ENCODE results near the gene MYH6. TPM values are rescaled to one million over a fixed set of nuclear protein-coding genes. Genes with fewer than 3 reads are reported as not detected.
A peak's percentile ranks its signal among the peaks of the same experiment; 100 is the strongest.

Gene MYH6
- total RNA-seq, 2 donors from 2014 or later, result 0.71 to 0.82 TPM

- ATAC-seq (replicated peaks), result no peak
- Mint-ChIP-seq H3K4me1 (no peaks in the 10 kb centered on the region), H3K27ac (no peak overlapping the region)
Observed at GRCh38 chr14:23375527-23376251, 32.4 kb downstream of the MYH6 start.

GRCh38 chr14:23373041-23373440 lies 35.0 kb downstream of the MYH6 start:
- no peak for ATAC-seq (replicated peaks)
- no peak overlapping the region for H3K27ac Mint-ChIP-seq
- no peaks in the 10 kb centered on the region for H3K9me3 Mint-ChIP-seq
- no peaks in the 10 kb centered on the region for H3K36me3 Mint-ChIP-seq (ENCODE audit: low read depth)
- H3K4me3 Mint-ChIP-seq, result no peak overlapping the region
- H3K27me3 Mint-ChIP-seq, result peaks cover 9% of the 10 kb centered on the region
- H3K4me1 Mint-ChIP-seq, result no peaks in the 10 kb centered on the region

More at GRCh38 chr14:23375527-23376251, 32.4 kb downstream of the MYH6 start:
- Mint-ChIP-seq H3K36me3 (ENCODE audit: low read depth) (no peaks in the 10 kb centered on the region), H3K4me3 (no peak overlapping the region), H3K27me3 (peaks cover 4% of the 10 kb centered on the region), H3K9me3 (no peaks in the 10 kb centered on the region)

GRCh38 chr14:23372509-23372908 lies 35.6 kb downstream of the MYH6 start, which contains the start of gene IL25:
Gene IL25, plus strand, starts transcription at chr14:23372809.
- H3K9me3 Mint-ChIP-seq, result no peaks in the 10 kb centered on the region
- no peak within 1 kb of the TSS for H3K27ac Mint-ChIP-seq
- no peaks in the 10 kb centered on the region for H3K4me1 Mint-ChIP-seq
- H3K36me3 Mint-ChIP-seq (ENCODE audit: low read depth), result no peaks in the 10 kb centered on the region
- H3K27me3 Mint-ChIP-seq, result peaks cover 13% of the 10 kb centered on the region
- no peak for ATAC-seq (replicated peaks)
- H3K4me3 Mint-ChIP-seq, result no peak within 1 kb of the TSS

GRCh38 chr14:23371865-23372264 lies 36.2 kb downstream of the MYH6 start:
- Mint-ChIP-seq H3K27me3 (peaks cover 16% of the 10 kb centered on the region), H3K27ac (no peak overlapping the region), H3K36me3 (ENCODE audit: low read depth) (no peaks in the 10 kb centered on the region), H3K4me1 (no peaks in the 10 kb centered on the region), H3K9me3 (no peaks in the 10 kb centered on the region), H3K4me3 (no peak overlapping the region)
- no peak for ATAC-seq (replicated peaks)

- H3K27me3 Mint-ChIP-seq, result peaks cover 21% of the 10 kb centered on the region
- H3K27ac Mint-ChIP-seq, result no peak overlapping the region
- H3K4me1 Mint-ChIP-seq, result no peaks in the 10 kb centered on the region
- no peaks in the 10 kb centered on the region for H3K9me3 Mint-ChIP-seq
- H3K4me3 Mint-ChIP-seq, result no peak overlapping the region
- no peak for ATAC-seq (replicated peaks)
- no peaks in the 10 kb centered on the region for H3K36me3 Mint-ChIP-seq (ENCODE audit: low read depth)
Observed at GRCh38 chr14:23370221-23370620, 37.9 kb downstream of the MYH6 start.

GRCh38 chr14:23366426-23366921 lies 41.6 kb downstream of the MYH6 start:
- H3K4me3 Mint-ChIP-seq, result no peak overlapping the region
- no peaks in the 10 kb centered on the region for H3K4me1 Mint-ChIP-seq
- no peak for ATAC-seq (replicated peaks)
- no peaks in the 10 kb centered on the region for H3K36me3 Mint-ChIP-seq (ENCODE audit: low read depth)
- H3K27me3 Mint-ChIP-seq, result peaks cover 29% of the 10 kb centered on the region
- no peak overlapping the region for H3K27ac Mint-ChIP-seq
- H3K9me3 Mint-ChIP-seq, result no peaks in the 10 kb centered on the region

GRCh38 chr14:23365732-23366425 lies 42.2 kb downstream of the MYH6 start:
- Mint-ChIP-seq H3K4me1 (no peaks in the 10 kb centered on the region), H3K27me3 (peaks cover 31% of the 10 kb centered on the region), H3K4me3 (no peak overlapping the region), H3K27ac (no peak overlapping the region), H3K9me3 (no peaks in the 10 kb centered on the region), H3K36me3 (ENCODE audit: low read depth) (no peaks in the 10 kb centered on the region)
- no peak for ATAC-seq (replicated peaks)

GRCh38 chr14:23365036-23365731 lies 42.9 kb downstream of the MYH6 start, which contains the start of gene EFS:
Gene EFS, minus strand, starts transcription at chr14:23365172. Its CDS starts 147 bp downstream, at chr14:23365025.
- Mint-ChIP-seq H3K36me3 (ENCODE audit: low read depth) (no peaks in the 10 kb centered on the region), H3K4me3 (peak within 1 kb of the TSS; percentile 27), H3K27me3 (peaks cover 33% of the 10 kb centered on the region), H3K9me3 (no peaks in the 10 kb centered on the region), H3K27ac (no peak within 1 kb of the TSS), H3K4me1 (no peaks in the 10 kb centered on the region)
- no peak for ATAC-seq (replicated peaks)

GRCh38 chr14:23364164-23365035 lies 43.7 kb downstream of the MYH6 start:
- H3K36me3 Mint-ChIP-seq (ENCODE audit: low read depth), result no peaks in the 10 kb centered on the region
- ATAC-seq (replicated peaks), result no peak

GRCh38 chr14:23362200-23362599 lies 45.9 kb downstream of the MYH6 start:
- no peaks in the 10 kb centered on the region for H3K4me1 Mint-ChIP-seq
- no peak overlapping the region for H3K27ac Mint-ChIP-seq
- peaks cover 23% of the 10 kb centered on the region for H3K27me3 Mint-ChIP-seq
- no peak overlapping the region for H3K4me3 Mint-ChIP-seq
- ATAC-seq (replicated peaks), result no peak
- no peaks in the 10 kb centered on the region for H3K9me3 Mint-ChIP-seq
- H3K36me3 Mint-ChIP-seq (ENCODE audit: low read depth), result no peaks in the 10 kb centered on the region

More at GRCh38 chr14:23364164-23365035, 43.7 kb downstream of the MYH6 start:
- Mint-ChIP-seq H3K4me3 (peak overlapping the region; percentile 27), H3K27me3 (peaks cover 36% of the 10 kb centered on the region), H3K27ac (no peak overlapping the region), H3K9me3 (no peaks in the 10 kb centered on the region), H3K4me1 (no peaks in the 10 kb centered on the region)

- ATAC-seq (replicated peaks), result no peak
- peaks cover 19% of the 10 kb centered on the region for H3K27me3 Mint-ChIP-seq
- no peak overlapping the region for H3K27ac Mint-ChIP-seq
- H3K36me3 Mint-ChIP-seq (ENCODE audit: low read depth), result no peaks in the 10 kb centered on the region
- no peaks in the 10 kb centered on the region for H3K9me3 Mint-ChIP-seq
- no peaks in the 10 kb centered on the region for H3K4me1 Mint-ChIP-seq
- no peak overlapping the region for H3K4me3 Mint-ChIP-seq
Observed at GRCh38 chr14:23361763-23362162, 46.3 kb downstream of the MYH6 start.

GRCh38 chr14:23361320-23361719 lies 46.8 kb downstream of the MYH6 start:
- H3K27me3 Mint-ChIP-seq, result peaks cover 15% of the 10 kb centered on the region
- H3K4me1 Mint-ChIP-seq, result no peaks in the 10 kb centered on the region
- H3K4me3 Mint-ChIP-seq, result no peak overlapping the region
- peak overlapping the region; percentile 39 for H3K27ac Mint-ChIP-seq
- ATAC-seq (replicated peaks), result peak; percentile 71
- no peaks in the 10 kb centered on the region for H3K36me3 Mint-ChIP-seq (ENCODE audit: low read depth)
- no peaks in the 10 kb centered on the region for H3K9me3 Mint-ChIP-seq

- H3K9me3 Mint-ChIP-seq, result no peaks in the 10 kb centered on the region
- no peak overlapping the region for H3K4me3 Mint-ChIP-seq
- H3K4me1 Mint-ChIP-seq, result no peaks in the 10 kb centered on the region
- peak overlapping the region; percentile 39 for H3K27ac Mint-ChIP-seq
- ATAC-seq (replicated peaks), result no peak
- peaks cover 15% of the 10 kb centered on the region for H3K27me3 Mint-ChIP-seq
- no peaks in the 10 kb centered on the region for H3K36me3 Mint-ChIP-seq (ENCODE audit: low read depth)
Observed at GRCh38 chr14:23360496-23360895, 47.6 kb downstream of the MYH6 start.

All from activated T-helper 17 cell treated with anti-CD3 and anti-CD28 coated beads, Interleukin-2, amount 50 U/mL, for 72 hours (primary cell).